Epithelial cell of esophagus (primary cell): Measurements from ENCODE around the gene ZFHX2.
A peak's percentile ranks its signal among the peaks of the same experiment; 100 is the strongest.

Experiments
- DNase-seq: peaks from one replicate; pipeline ENCODE4 v3.0.0; 2010; ENCODE audit warnings: low read depth
- H3K4me3 ChIP-seq: 2 replicates; pipeline ENCODE4 v1.5.1; 2011; ENCODE audit warnings: mild to moderate bottlenecking, low read length, control low read depth
- TF ChIP-seq, protein P1 (sequence below): IDR thresholded peaks from 2 replicates; pipeline ENCODE4 v1.5.1; 2011; ENCODE audit warnings: low read depth, mild to moderate bottlenecking, low read length, control low read depth, inconsistent platforms; ENCODE audit not compliant: insufficient read depth; ENCODE audit errors: missing control alignments

ZFHX2 gene

DNA sequence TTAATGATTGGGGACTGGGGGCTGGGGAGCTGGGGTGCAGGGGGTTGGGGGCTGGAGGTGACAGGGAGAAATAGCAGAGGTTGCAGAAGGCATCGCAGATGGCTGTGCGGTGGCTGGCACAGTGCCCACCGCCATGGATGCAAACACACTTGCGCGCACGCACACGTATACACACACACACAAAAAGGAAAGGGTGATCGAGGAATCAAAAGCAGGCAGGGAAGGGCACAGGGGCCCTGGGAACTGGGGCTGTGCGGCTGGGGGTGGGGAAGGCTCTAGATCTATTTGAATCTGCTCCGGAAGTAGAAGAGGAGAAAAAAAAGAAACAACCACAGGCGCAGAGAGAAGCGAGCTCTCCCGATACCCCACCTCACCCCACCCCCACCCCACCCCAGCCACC lies 39.4 kb downstream of the ZFHX2 start:
- DNase-seq, result no peak
- TF ChIP-seq, protein P1, sequence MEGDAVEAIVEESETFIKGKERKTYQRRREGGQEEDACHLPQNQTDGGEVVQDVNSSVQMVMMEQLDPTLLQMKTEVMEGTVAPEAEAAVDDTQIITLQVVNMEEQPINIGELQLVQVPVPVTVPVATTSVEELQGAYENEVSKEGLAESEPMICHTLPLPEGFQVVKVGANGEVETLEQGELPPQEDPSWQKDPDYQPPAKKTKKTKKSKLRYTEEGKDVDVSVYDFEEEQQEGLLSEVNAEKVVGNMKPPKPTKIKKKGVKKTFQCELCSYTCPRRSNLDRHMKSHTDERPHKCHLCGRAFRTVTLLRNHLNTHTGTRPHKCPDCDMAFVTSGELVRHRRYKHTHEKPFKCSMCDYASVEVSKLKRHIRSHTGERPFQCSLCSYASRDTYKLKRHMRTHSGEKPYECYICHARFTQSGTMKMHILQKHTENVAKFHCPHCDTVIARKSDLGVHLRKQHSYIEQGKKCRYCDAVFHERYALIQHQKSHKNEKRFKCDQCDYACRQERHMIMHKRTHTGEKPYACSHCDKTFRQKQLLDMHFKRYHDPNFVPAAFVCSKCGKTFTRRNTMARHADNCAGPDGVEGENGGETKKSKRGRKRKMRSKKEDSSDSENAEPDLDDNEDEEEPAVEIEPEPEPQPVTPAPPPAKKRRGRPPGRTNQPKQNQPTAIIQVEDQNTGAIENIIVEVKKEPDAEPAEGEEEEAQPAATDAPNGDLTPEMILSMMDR, result no peak
- H3K4me3 ChIP-seq, result no peak overlapping the region

DNA sequence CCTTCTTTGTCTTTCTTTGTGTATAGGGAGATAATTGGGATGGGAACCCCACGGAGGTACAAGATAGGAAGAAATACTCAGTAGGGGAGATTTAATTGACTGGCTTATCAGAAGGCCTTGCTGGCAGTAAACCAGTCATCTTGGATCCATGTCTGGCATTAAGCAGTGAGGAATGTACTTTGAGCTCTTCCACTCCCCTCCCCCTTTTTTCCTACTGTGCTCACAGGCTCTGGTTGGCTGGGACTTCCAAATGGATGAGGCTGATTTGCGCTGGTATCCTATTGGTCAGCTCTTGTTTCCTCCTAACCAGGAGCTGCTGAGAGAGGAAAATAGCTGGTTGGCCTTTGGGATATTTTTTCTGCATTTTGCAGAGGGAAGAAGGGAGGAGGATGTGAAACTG lies 57.3 kb downstream of the ZFHX2 start:
- DNase-seq, result no peak
- no peak overlapping the region for H3K4me3 ChIP-seq
- TF ChIP-seq, protein P1, result no peak

DNA sequence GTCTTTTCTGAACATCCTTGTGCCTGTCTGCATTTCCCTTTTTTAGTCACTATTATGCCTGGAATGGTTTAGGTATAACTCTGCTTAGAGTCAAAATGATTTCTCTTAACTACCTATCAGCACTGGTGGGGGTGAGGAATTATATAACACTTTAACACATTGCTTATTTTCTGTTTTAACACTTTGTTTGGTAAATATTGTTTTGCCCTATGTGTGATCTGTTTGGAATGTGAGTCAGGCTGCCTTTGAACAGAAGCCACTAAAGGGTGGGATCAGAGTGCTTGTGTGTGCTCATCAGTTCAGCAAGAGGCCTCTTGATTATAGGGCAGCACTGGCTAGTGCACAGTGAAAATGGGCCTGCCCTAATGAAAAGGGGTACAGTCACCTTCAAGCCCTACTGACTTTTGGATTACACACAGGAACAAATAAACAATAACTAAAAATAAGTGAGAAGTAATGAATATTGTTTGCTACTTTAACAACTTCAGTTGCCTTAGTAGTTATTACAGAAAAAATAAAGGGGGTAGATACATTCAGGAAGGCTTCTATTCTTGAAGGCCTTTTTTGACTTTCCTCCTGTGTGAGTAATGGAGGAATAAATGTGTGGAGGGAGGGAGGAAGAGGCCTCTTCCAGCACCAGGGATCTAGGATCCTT lies 58.8 kb downstream of the ZFHX2 start:
- peak; percentile 16 for DNase-seq
- TF ChIP-seq, protein P1, result no peak
- H3K4me3 ChIP-seq, result no peak overlapping the region

DNA sequence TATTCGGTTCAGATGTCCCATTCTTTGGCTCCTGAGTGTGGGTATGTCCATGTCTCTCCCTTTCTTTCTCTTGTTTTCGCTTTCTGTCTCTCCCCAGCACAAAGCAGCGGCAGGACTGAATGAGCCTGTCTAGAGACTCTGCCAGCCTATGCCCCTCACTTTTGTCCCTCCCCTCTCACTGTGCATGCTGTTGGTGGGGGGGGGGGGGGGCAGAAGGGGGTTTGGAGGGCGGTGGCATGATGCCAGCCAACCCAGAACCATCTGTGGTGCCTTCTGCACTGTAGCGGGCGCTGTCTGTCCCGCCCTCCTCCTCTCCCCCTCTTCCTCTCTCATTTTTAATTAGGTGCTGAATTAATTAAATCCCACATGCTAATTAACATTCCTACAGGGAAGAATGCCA lies 64.3 kb downstream of the ZFHX2 start:
- H3K4me3 ChIP-seq, result no peak overlapping the region
- DNase-seq, result no peak
- TF ChIP-seq, protein P1, result no peak

DNA sequence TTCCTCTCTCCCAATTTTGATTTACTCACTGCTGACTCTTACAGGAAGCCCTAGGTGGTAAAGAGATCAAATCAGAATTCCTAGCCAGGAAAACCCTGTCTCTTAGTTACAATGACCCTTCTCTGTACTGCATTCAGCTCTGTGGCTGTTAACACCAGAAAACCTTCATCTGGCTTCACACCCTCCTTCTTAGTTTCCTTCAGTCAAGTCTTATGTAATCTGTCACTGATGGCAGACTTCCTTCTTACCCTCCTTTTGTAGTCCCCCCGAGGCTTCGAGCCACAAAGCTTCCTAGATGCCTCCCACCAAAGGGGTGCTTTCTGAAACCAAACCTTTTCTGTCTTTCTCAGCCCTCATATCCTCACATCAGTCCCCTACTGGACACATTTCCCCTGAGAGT lies 65.5 kb downstream of the ZFHX2 start:
- no peak for DNase-seq
- TF ChIP-seq, protein P1, result no peak
- no peak overlapping the region for H3K4me3 ChIP-seq

DNA sequence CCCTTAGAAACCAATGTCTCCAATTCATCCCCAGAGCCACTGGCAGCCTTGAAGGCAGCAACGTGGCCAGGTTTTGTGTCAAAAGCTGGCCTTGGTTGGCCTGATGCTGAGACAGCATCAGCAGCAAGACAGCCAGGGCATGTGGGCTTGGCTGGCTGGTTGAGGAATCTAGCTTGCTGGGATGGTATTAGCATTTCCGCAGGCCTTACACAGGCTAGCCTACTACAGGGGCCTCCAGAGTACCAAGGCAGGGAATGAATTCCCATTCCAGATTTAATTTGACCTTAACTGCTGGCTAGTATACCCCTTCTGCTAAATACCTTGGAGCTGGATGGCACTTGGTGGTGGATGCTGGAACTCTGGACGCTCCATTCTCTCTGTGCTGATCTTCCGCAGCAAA lies 66.2 kb downstream of the ZFHX2 start:
- TF ChIP-seq, protein P1, result no peak
- DNase-seq, result no peak
- no peak overlapping the region for H3K4me3 ChIP-seq

DNA sequence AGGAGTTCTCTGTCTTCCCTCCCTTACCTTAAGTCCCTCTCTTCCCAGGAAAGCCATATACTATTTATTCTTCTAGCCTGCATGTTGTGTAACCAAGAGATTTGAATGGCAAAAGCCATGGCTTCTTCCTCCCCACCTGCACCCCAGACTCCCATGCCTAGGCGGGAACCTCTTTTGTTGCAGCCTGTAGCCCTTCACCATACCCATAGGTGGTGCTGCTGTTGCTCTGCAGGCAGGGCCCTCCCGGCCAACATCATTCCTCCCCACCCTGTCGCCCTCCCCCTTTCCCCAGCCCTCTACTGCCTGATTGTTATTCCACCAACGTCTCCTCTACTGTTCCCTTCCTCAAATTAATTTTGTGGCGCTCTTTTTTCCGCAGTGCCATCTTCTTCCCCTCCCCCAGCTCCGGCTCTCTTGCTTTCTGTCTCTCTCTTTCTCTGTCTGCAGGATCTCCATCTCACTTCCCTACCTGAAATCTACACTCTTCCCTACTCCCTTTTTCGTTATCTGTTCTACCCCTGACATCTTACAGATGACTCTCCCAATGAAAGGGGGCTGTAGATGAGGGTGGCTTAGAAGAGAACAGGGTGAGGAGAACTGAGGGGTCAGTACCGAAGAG lies 68.2 kb downstream of the ZFHX2 start:
- no peak overlapping the region for H3K4me3 ChIP-seq
- DNase-seq, result peak; percentile 11
- TF ChIP-seq, protein P1, result peak; percentile 44
